ENCODE measurements around the gene FADS3.

FADS3 gene

DNA sequence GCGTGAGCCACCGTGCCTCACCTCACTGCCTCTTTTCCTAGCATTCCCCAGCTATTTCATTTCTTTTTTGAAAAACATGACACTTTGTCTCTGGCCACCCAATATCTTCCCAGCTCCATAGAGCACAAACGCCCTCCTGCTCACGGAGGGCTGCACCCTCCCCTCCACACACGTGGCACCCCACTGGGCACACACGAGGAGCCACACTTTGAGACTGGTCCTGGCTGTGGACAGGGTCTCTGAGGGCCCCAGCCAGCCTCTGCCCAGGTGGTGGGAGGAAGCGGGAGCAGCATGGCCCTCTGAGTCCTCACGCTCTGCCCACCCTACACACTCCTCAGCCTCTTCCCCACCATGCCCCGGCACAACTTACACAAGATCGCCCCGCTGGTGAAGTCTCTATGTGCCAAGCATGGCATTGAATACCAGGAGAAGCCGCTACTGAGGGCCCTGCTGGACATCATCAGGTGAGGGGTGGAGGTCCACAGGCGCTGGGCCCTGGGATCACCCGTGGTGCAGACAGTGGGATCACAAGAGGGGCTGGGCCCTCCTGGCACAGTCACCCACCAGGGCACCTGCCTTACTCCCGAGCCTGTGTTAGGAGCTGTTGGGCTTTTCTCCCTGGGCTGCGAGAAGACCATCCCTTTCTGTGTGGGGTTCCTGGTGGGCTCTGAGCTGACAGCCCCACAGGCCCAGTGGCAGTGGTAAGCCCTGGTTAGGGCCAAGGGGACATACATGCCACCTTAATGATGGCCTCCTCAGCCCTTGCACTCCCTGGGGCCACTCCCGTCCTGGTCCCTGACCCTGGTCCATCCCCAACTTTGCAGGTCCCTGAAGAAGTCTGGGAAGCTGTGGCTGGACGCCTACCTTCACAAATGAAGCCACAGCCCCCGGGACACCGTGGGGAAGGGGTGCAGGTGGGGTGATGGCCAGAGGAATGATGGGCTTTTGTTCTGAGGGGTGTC is 26.2 kb downstream of the FADS3 start:
- DNase-seq (ENCODE audit: low read depth, low spot score): no peak
- H3K27ac ChIP-seq: no peak overlapping the region

DNA sequence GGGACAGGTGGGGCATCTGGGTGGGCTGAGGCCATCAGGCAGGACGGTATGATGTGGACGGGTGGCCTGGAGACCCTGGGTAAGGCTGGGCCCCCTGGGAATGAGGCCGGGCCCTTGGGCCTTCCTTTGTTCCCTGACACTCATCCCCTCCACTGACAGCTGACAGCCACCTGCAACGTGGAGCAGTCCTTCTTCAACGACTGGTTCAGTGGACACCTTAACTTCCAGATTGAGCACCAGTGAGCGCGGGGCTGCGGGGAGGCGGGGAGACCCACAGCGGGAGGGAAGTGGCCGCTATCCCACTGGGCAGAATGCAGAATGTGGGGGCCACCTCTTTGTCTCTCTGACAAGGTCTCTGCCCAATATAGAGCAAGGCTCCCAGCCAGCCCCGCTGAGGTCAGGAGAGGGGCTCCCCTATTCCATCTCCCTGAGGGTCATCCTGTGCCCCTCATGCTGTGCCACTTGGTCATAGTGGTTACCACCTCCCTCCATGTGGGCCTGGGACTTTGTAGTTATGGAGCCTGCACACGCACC is 27.7 kb downstream of the FADS3 start:
- H3K27ac ChIP-seq: no peak overlapping the region
- no peak for DNase-seq (ENCODE audit: low read depth, low spot score)

DNA sequence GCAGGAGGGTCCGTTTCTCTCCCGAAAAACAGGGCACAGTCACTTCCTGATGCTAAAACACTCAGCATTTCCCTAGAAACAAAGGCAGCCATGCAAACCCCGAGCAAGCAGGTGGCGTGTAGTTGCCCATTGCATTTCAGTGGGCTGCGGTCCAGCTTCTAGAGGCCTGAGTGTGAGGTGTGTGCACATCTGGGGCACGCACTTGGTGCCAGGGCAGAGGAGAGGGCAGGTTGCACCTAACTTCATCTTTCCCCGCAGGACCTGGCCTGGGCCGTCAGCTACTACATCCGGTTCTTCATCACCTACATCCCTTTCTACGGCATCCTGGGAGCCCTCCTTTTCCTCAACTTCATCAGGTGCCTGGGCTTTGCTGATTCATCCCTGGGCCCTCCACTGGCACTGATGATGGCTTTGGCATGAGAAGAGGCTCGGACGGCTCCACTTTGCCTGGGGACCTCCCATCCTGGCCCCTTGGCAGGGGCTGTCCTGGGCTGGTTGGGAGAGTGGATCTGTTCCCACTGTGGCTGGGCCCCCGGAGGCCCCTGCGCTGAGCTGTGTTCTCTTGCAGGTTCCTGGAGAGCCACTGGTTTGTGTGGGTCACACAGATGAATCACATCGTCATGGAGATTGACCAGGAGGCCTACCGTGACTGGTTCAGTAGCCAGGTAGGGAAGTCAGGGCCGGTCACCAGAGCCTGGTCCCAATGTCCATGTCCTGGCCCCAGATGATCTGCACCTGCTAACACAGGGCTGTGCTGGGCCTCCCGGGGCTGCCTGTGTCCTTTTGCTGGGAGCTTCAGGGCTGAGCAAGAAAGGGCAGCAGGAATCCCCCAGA is 28.4 kb downstream of the FADS3 start:
- no peak for DNase-seq (ENCODE audit: low read depth, low spot score)
- no peak overlapping the region for H3K27ac ChIP-seq

DNA sequence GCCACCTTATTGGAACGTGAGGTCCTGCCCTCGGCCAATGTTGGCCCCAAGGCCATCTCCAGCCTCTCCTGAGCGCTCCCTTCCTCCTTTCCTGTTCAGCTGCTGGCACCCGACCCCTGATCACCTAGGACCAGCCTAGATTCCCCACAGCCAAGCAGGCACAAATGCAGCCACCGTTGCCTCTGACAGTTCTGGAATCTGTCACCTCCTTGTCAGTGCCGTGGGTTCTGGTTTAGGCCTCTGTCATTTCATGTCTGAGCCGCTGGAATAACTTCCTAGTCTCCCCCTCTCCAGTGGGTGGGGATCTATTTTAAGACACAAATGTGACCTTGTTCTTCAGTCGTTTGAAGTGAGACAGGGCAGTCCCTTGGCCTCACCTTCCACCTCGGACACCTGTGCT is 29.7 kb downstream of the FADS3 start:
- no peak for DNase-seq (ENCODE audit: low read depth, low spot score)
- H3K27ac ChIP-seq: no peak overlapping the region

DNA sequence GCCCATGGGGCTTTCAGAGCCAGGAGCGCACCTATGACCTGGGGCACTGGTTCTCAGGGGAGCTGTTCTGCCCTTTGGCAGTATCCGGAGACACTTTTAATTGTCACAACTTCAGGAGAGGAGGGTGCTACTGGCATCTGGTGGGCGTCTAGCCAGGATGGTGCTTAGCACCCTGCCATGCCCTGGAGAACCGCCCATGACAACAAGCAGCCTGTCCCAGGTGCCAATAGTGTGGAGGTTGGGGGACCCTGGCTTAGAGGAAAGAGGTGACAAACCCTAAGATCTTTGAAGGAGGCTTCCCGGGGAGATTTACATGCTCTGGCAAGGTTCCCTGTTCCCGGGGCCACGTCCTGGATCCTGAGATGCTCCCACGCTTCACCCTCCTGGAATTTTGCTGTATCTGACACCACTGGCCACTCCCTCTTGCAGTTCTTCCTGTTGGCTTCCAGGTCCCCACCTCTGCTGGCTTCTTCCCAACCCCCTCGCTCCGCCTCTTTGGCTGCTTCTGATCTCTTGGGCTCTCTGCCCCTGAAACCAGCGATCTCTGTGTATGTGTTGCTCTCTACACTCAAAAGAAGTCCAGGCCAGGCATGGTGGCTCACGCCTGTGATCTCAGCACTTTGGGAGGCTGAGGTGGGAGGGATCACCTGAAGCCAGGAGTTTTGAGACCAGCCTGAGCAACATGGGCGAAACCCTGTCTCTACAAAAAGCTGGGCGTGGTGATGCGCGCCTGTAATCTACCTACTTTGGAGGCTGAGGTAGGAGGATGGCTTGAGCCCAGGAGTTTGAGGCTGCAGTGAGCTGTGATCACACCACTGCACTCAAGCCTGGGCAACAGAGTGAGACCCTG is 31.1 kb downstream of the FADS3 start:
- no peak for DNase-seq (ENCODE audit: low read depth, low spot score)
- H3K27ac ChIP-seq: no peak overlapping the region

DNA sequence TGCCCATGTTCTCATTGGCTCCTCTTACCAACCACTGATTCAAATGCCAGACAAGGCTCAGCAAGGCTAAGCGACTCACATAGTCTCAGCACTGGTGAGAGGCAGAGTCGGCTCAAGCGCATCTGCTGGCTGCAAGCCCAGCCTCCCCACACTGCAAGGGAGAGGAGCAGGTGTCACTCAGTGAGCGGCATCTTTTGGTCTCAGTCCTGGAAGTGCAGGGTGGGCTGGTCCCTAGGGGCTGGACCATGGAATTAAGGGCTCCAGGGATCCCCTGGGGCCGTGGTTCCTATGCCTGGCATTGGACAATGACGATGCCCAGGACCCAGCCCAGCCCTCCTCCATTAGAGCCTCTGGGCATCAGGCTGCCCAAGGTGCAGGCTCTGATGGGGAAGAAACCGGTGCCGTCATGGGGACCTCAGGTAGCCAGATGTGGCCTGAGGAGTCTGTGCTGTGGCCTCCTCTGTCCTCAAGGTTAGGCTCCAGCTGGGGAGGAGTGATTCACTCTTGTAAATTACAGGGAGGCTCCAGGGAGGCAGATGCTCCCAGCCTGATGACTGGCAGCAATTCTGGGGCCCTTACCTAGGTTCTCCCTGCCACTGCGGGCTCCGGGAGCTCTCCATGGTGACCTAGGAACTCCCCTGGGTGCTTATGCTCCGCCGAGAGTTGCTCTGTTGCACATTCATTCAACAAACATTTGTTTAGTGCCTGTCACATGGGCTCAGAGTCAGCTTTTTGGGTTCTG is 35.2 kb downstream of the FADS3 start:
- no peak overlapping the region for H3K27ac ChIP-seq
- DNase-seq (ENCODE audit: low read depth, low spot score): no peak

DNA sequence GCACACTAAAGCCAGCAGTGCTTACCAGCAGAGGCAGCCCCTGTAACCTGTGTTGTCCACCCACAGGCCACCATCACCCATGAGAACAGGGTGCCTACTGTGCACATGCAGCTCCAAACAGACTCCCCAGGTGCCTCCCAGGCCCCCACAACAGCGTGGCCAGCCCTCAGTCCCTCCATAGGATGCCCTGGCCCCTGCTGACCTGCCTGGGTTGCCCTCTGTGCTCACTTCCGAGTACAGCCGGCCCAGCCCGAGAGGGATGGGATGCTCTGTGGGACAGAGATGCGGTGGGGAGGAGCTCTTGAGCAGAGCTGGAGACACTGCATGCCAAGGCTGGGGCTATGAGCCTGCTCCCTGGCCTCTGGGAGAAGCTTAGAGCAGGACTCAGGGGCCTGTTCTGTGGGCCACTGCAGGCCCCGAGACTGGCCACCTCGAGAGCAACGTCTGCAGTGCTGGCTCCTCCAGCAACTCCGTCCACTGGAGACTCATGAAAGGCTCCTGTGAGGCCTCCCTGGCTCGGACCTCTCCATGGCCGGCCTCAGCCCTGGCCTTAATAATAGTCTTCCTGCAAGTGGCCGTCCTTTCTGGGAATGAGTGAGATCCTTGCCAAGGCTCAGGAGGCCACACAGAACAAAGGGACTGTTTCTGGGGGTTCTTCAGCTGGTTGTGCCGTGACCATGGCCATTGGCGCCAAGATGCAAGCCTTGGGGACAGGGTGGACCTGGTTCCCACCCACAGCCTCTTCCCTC is 36.2 kb downstream of the FADS3 start:
- no peak overlapping the region for H3K27ac ChIP-seq
- DNase-seq (ENCODE audit: low read depth, low spot score): no peak

DNA sequence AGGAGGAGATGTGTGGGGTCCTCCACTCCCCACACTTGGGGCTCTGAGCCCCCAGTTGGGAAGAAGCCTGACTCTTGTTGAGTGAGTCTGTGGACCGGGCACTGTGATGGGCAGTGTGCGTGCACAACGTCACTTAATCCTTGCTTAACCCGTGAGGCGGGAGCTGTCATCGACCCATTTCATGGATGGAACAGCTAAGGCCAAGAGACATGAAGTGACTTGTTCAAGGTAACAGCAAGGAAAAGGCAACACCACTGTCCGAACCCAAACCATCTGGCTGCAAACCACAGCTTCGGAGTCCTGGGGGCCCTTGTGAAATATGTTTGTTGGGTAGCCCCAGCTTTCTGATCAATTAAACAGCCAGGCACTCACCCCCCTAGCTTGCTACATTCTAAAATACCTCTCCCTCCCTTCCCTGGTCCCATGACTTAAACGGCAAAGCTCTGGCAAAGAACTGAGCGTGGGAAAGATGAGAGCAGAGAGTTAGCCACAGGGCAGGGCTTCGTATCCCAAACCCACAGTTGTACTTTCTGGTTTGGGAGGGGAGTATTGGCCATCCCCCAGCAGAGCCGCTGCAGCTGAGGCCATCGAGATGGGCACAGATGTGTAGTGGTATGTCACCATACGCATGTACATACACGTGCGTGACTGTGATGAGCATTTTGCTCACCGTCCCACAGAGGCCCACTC is 37.0 kb downstream of the FADS3 start:
- no peak for DNase-seq (ENCODE audit: low read depth, low spot score)
- H3K27ac ChIP-seq: no peak overlapping the region

DNA sequence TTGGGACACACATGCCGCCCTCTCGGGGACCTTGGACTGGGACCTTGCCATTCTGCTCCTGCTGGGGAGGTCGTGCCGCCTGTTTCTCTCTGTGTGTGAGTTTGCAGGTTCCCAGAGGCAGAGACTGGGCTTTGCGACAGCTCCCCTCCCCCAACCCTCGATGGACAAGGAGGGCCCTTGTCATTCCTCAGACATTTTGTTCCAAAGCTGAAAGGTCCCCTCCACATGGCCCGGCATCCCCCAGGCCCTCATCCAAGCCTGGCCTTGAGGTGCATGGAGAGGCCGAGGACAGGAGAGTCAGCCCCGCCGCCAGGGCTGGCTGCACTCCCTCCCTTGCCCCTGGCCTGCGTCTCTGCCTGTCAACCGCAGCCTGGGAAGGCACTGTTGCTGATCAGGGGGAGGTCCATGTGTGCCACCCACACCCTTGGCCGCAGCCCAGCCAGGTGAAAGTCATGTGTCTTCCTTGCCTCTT is 37.6 kb downstream of the FADS3 start:
- no peak overlapping the region for H3K27ac ChIP-seq
- DNase-seq (ENCODE audit: low read depth, low spot score): no peak

DNA sequence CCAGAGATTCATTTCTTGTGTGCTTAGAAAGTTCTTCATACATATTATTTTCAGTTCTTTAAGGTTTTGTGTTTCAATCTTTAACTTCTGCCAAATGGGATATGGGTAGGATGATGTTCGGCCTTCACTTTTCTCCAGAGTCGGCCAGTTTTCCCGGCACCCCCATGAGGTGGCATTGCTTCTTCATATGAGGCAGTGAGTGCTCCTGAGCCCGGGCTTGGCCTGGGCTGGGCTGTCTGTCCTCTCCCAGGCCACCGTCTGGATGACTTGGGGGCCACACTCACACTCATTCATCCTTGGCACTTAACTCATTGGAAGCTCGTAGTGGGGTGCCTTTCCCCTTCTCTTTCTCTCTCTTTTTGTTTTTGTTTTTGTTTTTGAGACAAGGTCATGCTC is 39.4 kb downstream of the FADS3 start:
- no peak overlapping the region for H3K27ac ChIP-seq
- no peak for DNase-seq (ENCODE audit: low read depth, low spot score)

DNA sequence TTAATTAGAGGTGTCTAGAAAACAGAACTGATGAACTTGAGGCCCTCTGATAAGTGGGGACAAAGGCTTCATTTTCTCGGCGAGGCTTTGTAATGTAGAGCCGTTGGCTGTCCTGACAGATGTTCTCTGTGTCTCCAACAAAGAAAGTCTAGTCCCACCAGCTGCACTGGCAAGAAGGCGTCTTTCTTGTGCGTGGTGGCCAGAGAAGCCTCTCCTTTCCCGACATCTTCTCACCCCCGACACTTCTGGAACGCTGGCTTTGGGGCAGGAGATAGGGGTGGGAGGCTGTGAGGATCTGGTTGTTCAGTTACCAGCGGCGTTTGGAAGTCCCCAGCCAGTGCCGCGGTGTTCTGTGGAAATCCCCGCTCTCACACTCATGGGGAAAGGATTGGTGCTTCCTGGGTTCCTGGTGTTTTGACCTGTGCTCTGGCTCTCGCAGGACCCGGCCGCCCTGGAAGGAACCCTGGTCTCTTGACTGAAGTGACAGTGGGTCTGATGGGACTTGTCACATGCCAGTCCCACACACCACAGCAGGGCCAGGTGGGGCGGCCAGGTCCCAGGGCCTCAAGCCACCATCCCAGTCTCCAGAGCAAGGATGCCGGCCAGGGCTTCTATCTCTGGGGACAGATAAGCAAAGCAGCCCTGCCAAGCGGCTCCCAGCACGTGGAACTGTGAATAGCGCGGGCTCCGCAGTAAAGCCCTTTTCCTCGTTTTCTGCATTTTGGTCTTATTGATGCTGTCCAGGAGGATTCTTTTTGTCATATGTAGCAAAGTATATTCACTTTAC is 40.0 kb downstream of the FADS3 start:
- no peak for DNase-seq (ENCODE audit: low read depth, low spot score)
- no peak overlapping the region for H3K27ac ChIP-seq

DNA sequence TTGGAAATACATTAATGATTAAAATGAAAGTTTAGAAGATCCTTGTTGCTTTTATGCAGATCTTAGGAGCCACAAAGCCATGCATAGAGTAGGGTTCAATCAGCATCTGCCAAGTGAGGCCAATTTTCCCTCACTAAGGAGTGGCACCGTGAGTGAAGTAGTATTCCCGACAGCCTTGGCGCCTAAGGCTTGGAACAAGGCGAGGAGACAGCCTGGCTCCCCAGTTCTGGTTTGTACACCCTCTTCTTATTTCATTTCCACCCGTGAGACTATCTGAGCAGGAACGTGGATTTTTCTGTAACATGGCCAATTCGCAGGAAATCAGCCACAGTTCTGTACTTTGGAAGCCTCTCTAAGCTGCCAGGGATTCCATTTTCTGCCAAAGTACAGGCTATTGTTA is 40.7 kb downstream of the FADS3 start:
- no peak for DNase-seq (ENCODE audit: low read depth, low spot score)
- no peak overlapping the region for H3K27ac ChIP-seq

DNA sequence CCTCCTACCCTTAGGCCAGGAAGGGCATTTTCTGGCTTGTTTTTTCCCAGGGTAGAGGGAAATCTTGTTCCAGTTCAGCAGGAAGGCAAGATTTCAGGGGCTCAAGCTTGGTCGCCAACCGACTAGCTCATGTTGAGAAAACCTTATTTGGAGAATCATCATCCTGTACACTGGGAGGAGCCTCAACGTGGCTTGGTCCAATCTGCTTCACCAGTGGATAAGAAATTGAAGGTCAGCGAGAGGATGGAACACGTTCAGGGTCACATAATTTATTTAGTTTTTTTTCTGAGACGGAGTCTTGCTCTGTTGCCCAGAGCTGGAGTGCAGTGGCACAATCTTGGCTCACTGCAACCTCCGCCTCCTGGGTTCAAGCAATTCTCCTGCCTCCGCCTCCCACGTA is 42.7 kb downstream of the FADS3 start:
- DNase-seq (ENCODE audit: low read depth, low spot score): no peak
- no peak overlapping the region for H3K27ac ChIP-seq

DNA sequence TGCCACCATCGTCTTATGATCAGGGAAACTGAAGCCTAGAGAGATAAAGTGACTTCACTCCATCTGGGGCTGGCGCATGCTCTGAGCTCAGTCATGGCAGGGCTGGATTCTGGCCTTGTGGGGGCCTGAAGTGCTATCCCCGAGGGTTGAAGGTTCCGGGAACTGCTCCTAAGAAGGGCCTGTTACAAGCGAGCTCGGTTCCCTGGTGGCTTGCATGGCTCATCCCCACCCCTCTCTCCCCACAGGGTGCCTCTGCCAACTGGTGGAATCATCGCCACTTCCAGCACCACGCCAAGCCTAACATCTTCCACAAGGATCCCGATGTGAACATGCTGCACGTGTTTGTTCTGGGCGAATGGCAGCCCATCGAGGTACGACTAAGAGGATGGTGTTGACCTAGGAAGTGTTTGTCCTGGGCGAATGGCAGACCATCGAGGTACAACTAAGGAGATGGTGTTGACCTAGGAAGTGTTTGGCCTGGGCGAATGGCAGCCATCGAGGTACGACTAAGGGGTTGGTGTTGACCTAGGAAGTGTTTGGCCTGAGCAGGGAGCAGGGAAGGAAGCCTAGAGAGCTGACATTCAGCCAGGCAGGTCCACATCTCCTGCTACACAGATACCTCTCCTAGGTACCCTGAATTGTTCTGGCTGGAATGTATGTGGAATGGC is 43.3 kb downstream of the FADS3 start:
- no peak for DNase-seq (ENCODE audit: low read depth, low spot score)

DNA sequence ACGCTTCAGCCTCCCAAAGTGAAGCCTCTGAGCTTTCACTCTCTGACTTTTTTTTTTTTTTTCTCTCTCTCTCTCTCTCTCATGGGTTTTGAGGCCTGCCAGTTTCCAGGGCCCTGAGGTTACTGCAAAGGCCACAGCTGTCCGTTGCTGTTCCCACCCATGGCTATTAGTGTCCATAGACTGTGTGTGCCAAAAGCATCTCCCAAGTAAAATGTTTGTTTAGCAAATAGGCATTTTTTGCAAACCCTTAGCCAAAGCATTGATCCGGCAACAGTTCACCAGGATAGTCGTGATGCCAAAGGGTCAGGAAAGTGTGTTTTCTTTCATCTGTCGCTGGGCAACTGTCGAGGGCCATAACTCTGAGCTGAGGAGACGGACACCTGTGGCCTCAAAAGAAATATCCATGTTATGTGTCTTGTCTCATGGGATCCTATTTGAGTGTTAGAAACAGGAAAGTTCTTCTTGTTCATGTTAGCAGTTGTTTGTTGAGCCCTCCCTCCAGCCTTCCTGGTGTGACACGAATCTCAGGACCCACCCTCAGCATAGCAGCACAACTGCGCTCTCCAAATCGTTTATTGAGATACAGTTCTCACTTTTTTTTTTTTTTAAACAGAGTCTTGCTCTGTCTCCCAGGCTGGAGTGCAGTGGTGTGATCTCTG is 44.9 kb downstream of the FADS3 start:
- no peak overlapping the region for H3K27ac ChIP-seq
- no peak for DNase-seq (ENCODE audit: low read depth, low spot score)

More for the DNA sequence above, 43.3 kb downstream of the FADS3 start:
- no peak overlapping the region for H3K27ac ChIP-seq

DNA sequence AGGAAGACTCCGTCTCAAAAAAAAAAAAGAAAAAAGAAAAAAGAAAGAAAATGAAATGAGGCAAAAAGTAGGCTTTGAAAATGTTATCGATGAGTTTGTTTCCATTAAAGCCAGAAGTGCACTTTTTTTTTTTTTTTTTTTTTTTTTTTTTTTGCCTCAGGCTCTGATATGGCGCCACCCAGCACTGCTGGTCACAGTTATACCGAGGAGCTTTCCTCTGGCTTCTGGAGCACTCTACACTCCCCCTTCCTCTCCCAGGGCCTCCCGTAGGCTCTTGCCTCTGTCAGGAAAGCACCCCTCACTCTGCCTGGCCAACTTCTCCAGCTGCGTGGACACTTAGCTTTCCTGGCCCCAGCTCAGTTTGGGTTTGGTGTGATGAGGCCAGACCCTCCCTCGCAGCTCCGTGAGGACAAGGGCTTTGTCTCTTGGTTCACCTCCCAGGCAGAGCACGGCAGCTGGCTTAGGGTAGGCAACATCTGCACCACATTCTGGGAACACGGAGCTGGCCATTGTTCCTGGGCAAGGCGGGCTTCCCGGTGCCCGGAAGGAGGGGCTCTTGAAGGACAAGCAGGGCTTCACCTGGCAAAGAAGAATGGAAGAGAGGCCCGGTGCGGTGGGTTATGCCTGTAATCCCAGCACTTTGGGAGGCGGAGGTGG is 46.3 kb downstream of the FADS3 start:
- no peak for DNase-seq (ENCODE audit: low read depth, low spot score)
- no peak overlapping the region for H3K27ac ChIP-seq

Measured in epithelial cell of prostate (primary cell).